MM.1S (cell line): ENCODE data around the gene TRAF3IP1.
"Not testable (repeated sequence)": the region's sequence is repeated elsewhere in the genome, so short reads cannot be mapped to it uniquely, and the experiment has no call there.

Experiments used
- DNase-seq: peaks from one replicate; pipeline ENCODE4 v3.0.0-alpha.2; 2015
- H2AFZ ChIP-seq: fragments of 300-600 bp; sonication (generic); 2 replicates; pipeline ENCODE4 v1.6.0; 2016; ENCODE audit warnings: antibody characterized with exemption, low read length
- H3F3A ChIP-seq: fragments of 300-600 bp; sonication (generic); 2 replicates; pipeline ENCODE4 v1.6.1; 2016; ENCODE audit warnings: mild to moderate bottlenecking, antibody characterized with exemption, low read length, moderate library complexity, mixed read lengths; ENCODE audit not compliant: insufficient read depth
- H3K27ac ChIP-seq: fragments of 300-600 bp; sonication (generic); 2 replicates; pipeline ENCODE4 v1.5.1; 2016; ENCODE audit warnings: mild to moderate bottlenecking, low read length
- H3K27me3 ChIP-seq: fragments of 300-600 bp; sonication (generic); replicated peaks from 2 replicates; pipeline ENCODE4 v1.6.0; 2016; ENCODE audit warnings: low read length; ENCODE audit not compliant: insufficient read depth
- H3K36me3 ChIP-seq: fragments of 300-600 bp; sonication (generic); replicated peaks from 2 replicates; pipeline ENCODE4 v1.6.1; 2016; ENCODE audit warnings: mild to moderate bottlenecking, low read length, mixed read lengths; ENCODE audit not compliant: insufficient read depth
- H3K4me1 ChIP-seq: fragments of 300-600 bp; sonication (generic); 2 replicates; pipeline ENCODE4 v1.6.1; 2016; ENCODE audit warnings: low read length, mixed read lengths
- H3K4me2 ChIP-seq: fragments of 300-600 bp; sonication (generic); 2 replicates; pipeline ENCODE4 v1.6.0; 2016; ENCODE audit warnings: low read depth, low read length
- H3K4me3 ChIP-seq: fragments of 300-600 bp; sonication (generic); 2 replicates; pipeline ENCODE4 v1.5.1; 2016; ENCODE audit warnings: low read length, mixed read lengths
- H3K79me2 ChIP-seq: fragments of 300-600 bp; sonication (generic); 2 replicates; pipeline ENCODE4 v1.6.1; 2016; ENCODE audit warnings: mixed run types, low read length, mixed read lengths
- H3K9ac ChIP-seq: fragments of 300-600 bp; sonication (generic); 2 replicates; pipeline ENCODE4 v1.6.1; 2016; ENCODE audit warnings: low read length, mixed read lengths
- H3K9me2 ChIP-seq: fragments of 300-600 bp; sonication (generic); replicated peaks from 2 replicates; pipeline ENCODE4 v1.6.1; 2016; ENCODE audit warnings: mild to moderate bottlenecking, low read length, mixed read lengths; ENCODE audit not compliant: insufficient read depth
- H3K9me3 ChIP-seq: fragments of 300-600 bp; sonication (generic); replicated peaks from 2 replicates; pipeline ENCODE4 v1.6.1; 2016; ENCODE audit warnings: mild to moderate bottlenecking, low read length, mixed read lengths; ENCODE audit not compliant: insufficient read depth
- H4K20me1 ChIP-seq: fragments of 300-600 bp; sonication (generic); 2 replicates; pipeline ENCODE4 v1.6.1; 2016; ENCODE audit warnings: mild to moderate bottlenecking, low read length, moderate library complexity, mixed read lengths; ENCODE audit not compliant: insufficient read depth
- CTCF ChIP-seq: fragments of 300-600 bp; sonication (generic); IDR thresholded peaks from 2 replicates; pipeline ENCODE4 v1.5.1; 2016; ENCODE audit warnings: antibody characterized with exemption, low read length, mixed read lengths
- EZH2 ChIP-seq: fragments of 300-600 bp; sonication (generic); optimal IDR thresholded peaks from 2 replicates; pipeline ENCODE3; 2017; ENCODE audit warnings: low read depth, mild to moderate bottlenecking, antibody characterized with exemption, low read length, mixed read lengths
- EZH2phosphoT487 ChIP-seq: fragments of 300-600 bp; sonication (generic); IDR thresholded peaks from 2 replicates; pipeline ENCODE4 v1.6.1; 2018; ENCODE audit warnings: antibody characterized with exemption, low read length

TRAF3IP1 gene

GRCh38 chr2:238320648-238321281 lies 447 bp downstream of the TRAF3IP1 start:
- no peak for TF ChIP-seq CTCF
- Histone ChIP-seq H3K9ac (peak overlapping the region; percentile 53; the same call in 1 of the 2 replicates), H2AFZ (0 out of 2 replicates have a peak overlapping the region, but pooled peaks have one; percentile 45), H3K4me1 (peaks cover 12% of the 10 kb centered on the region; the same call in 1 of the 2 replicates), H3K4me2 (peak overlapping the region; percentile 80), H3K27ac (no peak overlapping the region), H3F3A (no peaks in the 10 kb centered on the region), H3K36me3 (no peaks in the 10 kb centered on the region), H4K20me1 (no peaks in the 10 kb centered on the region), H3K79me2 (peaks cover 12% of the 10 kb centered on the region), H3K9me3 (no peaks in the 10 kb centered on the region), H3K27me3 (no peaks in the 10 kb centered on the region), H3K9me2 (no peaks in the 10 kb centered on the region), H3K4me3 (peak overlapping the region; percentile 61)
- DNase-seq = no peak

- peak overlapping the region; percentile 53; the same call in 1 of the 2 replicates for H3K9ac ChIP-seq
- no peak overlapping the region for H3K27ac ChIP-seq
These were observed 1.1 kb downstream of the TRAF3IP1 start for GRCh38 chr2:238321467-238321866.

GRCh38 chr2:238322001-238322411 lies 1.7 kb downstream of the TRAF3IP1 start:
- Histone ChIP-seq H3K27ac (no peak overlapping the region), H3K9ac (no peak overlapping the region), H3K9me3 (no peaks in the 10 kb centered on the region), H3K79me2 (peaks cover 12% of the 10 kb centered on the region), H3K4me2 (no peak overlapping the region; the same call in 1 of the 2 replicates), H3K9me2 (no peaks in the 10 kb centered on the region), H2AFZ (no peak overlapping the region), H3K27me3 (no peaks in the 10 kb centered on the region), H3K36me3 (no peaks in the 10 kb centered on the region), H4K20me1 (no peaks in the 10 kb centered on the region), H3F3A (no peaks in the 10 kb centered on the region), H3K4me1 (peaks cover 12% of the 10 kb centered on the region; the same call in 1 of the 2 replicates), H3K4me3 (no peak overlapping the region)
- no peak for DNase-seq
- TF ChIP-seq EZH2phosphoT487 = no peak
- no peak for TF ChIP-seq CTCF
- TF ChIP-seq EZH2 = no peak

More at GRCh38 chr2:238321467-238321866, 1.1 kb downstream of the TRAF3IP1 start:
- Histone ChIP-seq H3K9me3 (no peaks in the 10 kb centered on the region), H3K4me3 (peak overlapping the region; percentile 61), H3K4me1 (peaks cover 12% of the 10 kb centered on the region; the same call in 1 of the 2 replicates), H4K20me1 (no peaks in the 10 kb centered on the region), H2AFZ (no peak overlapping the region), H3K27me3 (no peaks in the 10 kb centered on the region), H3K79me2 (peaks cover 12% of the 10 kb centered on the region), H3K9me2 (no peaks in the 10 kb centered on the region), H3K4me2 (peak overlapping the region; percentile 80), H3K36me3 (no peaks in the 10 kb centered on the region), H3F3A (no peaks in the 10 kb centered on the region)
- no peak for DNase-seq
- TF ChIP-seq EZH2 (no peak), EZH2phosphoT487 (no peak), CTCF (no peak)

- H4K20me1 ChIP-seq, H3K27ac ChIP-seq, H2AFZ ChIP-seq, H3K4me2 ChIP-seq, H3K27me3 ChIP-seq, H3K4me3 ChIP-seq, DNase-seq, H3K9ac ChIP-seq, H3K36me3 ChIP-seq, H3K9me2 ChIP-seq, H3K9me3 ChIP-seq, H3F3A ChIP-seq: not testable (repeated sequence)
- peaks cover 12% of the 10 kb centered on the region for H3K79me2 ChIP-seq
- H3K4me1 ChIP-seq = peaks cover 12% of the 10 kb centered on the region; the same call in 1 of the 2 replicates
These were observed 3.9 kb downstream of the TRAF3IP1 start for GRCh38 chr2:238324248-238324647.
